Measurements from ENCODE around the gene PIAS3. TPM values are rescaled to one million over a fixed set of nuclear protein-coding genes. Genes with fewer than 3 reads are reported as not detected.

The PIAS3 gene
- 64.1 TPM for polyA plus RNA-seq (2013, experiment 1 of 2; ENCODE audit: insufficient read length)
- 59.7 TPM for polyA plus RNA-seq (2013, experiment 2 of 2; ENCODE audit: insufficient read length)

GRCh38 chr1:145858901-145859490 is at the start of gene PIAS3:
PIAS3 (minus strand) TSS chr1:145859081; CDS start chr1:145858990, 91 bp downstream.
- DNase-seq, result peak; percentile 96

GRCh38 chr1:145908653-145909052 is 49.8 kb upstream of the PIAS3 start:
- peak; percentile 68 for DNase-seq

- no peak for DNase-seq
Measured at GRCh38 chr1:145906954-145907753, 48.3 kb upstream of the PIAS3 start.

- DNase-seq, result no peak
Measured at GRCh38 chr1:145901312-145902021, 42.6 kb upstream of the PIAS3 start.

GRCh38 chr1:145898756-145899155 is 39.9 kb upstream of the PIAS3 start:
- DNase-seq, result no peak

- DNase-seq, result no peak
Measured at GRCh38 chr1:145897969-145898368, 39.1 kb upstream of the PIAS3 start.

- no peak for DNase-seq
Measured at GRCh38 chr1:145895471-145895870, 36.6 kb upstream of the PIAS3 start.

GRCh38 chr1:145893306-145894055 is 34.6 kb upstream of the PIAS3 start:
- DNase-seq, result no peak

- DNase-seq, result peak; percentile 48
Measured at GRCh38 chr1:145892486-145893087, 33.7 kb upstream of the PIAS3 start.

- DNase-seq, result peak; percentile 98
Measured at GRCh38 chr1:145891587-145892485, 33.0 kb upstream of the PIAS3 start.

- no peak for DNase-seq
Measured at GRCh38 chr1:145891143-145891542, 32.3 kb upstream of the PIAS3 start.

GRCh38 chr1:145889722-145890121 is 30.8 kb upstream of the PIAS3 start:
- no peak for DNase-seq

GRCh38 chr1:145887631-145888030 is 28.8 kb upstream of the PIAS3 start:
- no peak for DNase-seq

- DNase-seq, result no peak
Measured at GRCh38 chr1:145886816-145887215, 27.9 kb upstream of the PIAS3 start.

- no peak for DNase-seq
Measured at GRCh38 chr1:145886390-145886789, 27.5 kb upstream of the PIAS3 start.

GRCh38 chr1:145885738-145886287 is 26.9 kb upstream of the PIAS3 start, which contains the start of gene ANKRD35:
ANKRD35 (minus strand) TSS chr1:145885866; CDS start chr1:145885758, 108 bp downstream.
- DNase-seq, result peak; percentile 51

GRCh38 chr1:145884675-145885074 is 25.8 kb upstream of the PIAS3 start:
- peak; percentile 33 for DNase-seq

GRCh38 chr1:145879775-145880174 is 20.9 kb upstream of the PIAS3 start:
- DNase-seq, result no peak

GRCh38 chr1:145878724-145879123 is 19.8 kb upstream of the PIAS3 start:
- no peak for DNase-seq

- no peak for DNase-seq
Measured at GRCh38 chr1:145877923-145878486, 19.1 kb upstream of the PIAS3 start.

Data from fibroblast of skin of scalp (primary cell).